GM21723 (cell line): ENCODE measurements around the gene PTPA.

Source experiments
- ATAC-seq: cut with Tn5 transposase; IDR thresholded peaks from one replicate; pipeline ENCODE4 v1.9.1; 2021; ENCODE audit warnings: mild to moderate bottlenecking, moderate library complexity; ENCODE audit not compliant: unreplicated experiment

Gene PTPA

DNA sequence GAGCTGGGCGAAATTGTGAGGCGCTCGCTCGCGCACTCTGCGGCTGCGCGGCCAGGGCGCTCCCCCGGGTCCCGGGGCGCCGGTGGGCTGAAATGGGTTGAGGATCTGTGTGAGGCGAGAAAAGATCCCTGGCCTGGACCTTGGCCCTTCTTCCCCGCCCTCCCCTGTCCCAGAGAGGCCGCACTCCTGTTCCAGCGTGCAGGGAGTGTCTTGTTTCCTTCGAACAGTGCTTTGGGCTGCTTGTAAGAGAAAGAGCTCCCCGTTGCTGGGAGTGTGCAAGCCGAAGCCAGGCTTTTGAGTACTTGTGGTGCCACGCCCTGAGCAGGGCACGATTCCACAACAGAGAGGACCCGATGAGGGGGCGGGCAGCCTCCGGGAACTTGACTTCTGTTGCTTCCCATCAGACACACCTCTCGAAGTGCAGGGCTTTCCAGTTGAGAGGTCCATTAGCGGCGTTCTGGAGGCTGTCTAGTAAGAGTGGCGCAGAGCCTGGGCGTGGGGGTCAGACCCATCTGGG, 29.8 kb upstream of the PTPA start:
- peak; percentile 1 for ATAC-seq

DNA sequence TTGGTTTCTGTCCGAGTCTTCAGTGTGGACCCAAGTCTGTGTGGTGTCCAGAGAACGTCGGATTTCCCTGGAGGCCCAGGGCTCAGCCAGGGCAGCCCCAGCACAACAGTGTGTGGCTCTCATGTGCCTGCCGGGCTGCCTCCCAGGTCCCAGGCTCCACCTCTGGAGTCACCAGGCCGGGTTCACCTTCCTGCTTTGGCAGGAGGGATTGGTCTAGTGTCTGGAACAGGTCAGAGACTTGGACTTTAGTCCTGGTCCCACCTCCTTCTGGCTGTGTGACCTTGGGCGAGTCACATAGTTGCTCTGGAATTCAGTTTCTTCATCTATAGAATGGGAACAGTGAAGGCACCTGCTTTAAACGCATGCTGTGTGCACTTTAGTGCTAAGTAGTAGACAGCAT, 27.1 kb upstream of the PTPA start:
- ATAC-seq: no peak

DNA sequence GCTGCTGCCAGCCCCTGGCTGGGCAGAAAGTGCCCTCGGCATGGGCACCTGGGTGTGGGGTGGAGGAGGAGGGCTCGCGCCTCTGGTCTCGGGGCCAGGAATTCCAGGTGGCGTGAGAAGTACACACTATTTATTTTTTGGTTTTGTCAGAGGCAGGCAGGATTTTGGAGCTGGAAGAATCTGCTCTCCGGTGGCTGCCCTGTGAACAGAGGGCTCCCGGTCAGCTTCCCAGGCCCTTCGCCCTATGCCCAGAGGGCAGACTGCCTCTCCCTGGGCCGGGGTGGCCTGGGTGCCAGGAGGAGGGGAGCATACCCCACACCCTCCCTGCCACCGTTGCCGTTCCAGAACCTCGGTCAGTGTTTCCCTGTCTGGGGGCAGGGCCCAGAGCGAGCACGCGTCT, 22.0 kb upstream of the PTPA start:
- ATAC-seq: no peak

DNA sequence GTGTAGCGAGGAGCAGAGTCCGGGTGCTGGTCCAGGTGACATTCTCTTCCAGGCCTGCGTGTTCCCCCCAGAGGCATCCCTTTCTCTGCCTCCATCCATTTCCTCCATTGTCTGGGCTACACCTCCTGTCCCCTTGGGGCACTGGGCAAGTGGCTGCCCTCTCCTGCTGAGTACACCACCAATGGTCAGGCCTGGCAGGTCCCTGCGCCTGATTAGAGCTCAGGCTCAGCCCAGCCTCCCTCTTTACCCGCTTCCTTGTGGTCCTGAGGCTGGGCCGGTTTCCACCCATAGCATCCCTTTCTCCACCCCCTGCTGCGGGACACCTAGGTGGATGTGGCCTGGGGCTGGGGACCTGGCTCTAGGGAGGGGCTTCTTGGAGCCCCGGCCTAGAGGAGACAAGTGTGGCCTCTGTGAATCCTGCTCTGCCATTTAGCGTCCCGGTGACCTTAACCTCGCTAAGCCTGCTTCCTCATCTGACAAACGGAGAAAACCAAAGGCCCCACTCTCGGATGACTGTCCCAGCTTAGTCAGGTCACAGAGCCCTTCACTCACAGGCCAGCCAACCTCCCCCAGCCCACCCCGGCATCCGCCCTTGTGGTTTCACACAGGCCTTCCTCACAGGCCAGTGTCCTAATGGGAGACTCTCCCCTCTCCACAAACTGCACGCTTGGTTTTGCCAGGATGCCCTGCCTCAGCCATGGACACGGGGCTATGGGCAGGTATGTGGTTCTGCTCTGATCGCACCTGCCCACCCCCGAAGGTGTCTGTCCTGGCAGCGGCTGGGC, 17.4 kb upstream of the PTPA start:
- no peak for ATAC-seq

DNA sequence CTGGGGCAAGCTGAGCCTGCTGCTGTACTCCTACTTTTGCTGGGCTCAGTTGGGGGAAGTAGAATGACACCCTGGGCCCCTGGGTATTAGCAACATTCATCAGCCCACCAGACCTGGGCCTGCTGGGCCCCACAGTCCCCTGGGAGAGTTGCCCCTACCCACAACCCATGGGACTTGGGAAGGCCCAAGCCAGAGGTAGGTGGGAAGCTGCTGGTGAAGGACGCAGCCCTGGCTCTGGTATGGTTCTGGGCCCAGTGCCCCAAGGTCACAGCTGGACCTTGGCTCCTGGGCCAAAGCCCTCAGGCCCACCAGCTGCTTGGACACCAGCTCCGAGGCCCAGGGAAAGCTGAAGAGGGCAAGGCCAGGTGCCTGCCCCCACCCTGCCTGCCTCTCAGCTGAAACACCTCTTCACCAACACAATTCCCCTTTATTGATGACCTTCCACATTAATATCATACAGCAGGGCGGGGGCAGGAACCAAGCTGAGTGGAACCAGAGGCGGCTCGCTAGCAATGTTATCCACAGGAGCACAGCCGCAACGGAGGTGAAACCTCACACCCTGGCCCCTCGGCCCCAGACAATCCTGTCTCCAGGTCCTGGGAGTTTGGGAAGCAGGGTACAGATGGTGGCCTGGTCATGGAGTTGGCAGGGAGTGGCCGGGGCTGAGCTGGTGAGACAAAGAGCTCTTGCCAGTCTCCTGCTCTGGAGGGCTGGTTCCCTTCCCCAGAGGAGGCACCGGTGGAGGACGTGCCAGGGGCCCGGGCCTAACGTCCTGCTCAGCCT, 16.6 kb upstream of the PTPA start:
- ATAC-seq: no peak

DNA sequence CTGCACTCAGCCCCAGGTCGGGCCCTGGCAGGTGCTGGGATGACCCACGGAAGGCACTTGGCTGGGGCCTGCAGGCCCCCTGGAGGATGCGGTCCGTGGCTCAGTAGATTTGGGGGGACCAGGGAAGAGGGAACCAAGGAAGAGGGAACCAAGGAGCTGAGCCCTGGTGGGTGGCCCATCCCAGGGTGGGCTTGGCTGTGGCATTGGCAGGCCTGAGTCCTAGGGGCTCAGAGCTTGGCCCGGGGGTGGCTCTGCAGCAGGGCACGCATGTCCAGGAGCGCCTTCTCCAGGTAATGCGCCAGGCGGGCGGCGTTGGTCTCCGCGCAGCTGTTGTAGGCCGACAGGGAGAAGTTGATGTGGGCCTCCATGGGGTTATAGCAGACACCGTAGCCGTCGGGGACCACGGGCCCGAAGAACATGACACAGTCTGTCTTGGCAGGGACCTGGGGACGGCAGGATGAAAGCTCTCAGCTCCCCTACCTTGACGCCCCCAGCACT, 16.0 kb upstream of the PTPA start:
- ATAC-seq: no peak

DNA sequence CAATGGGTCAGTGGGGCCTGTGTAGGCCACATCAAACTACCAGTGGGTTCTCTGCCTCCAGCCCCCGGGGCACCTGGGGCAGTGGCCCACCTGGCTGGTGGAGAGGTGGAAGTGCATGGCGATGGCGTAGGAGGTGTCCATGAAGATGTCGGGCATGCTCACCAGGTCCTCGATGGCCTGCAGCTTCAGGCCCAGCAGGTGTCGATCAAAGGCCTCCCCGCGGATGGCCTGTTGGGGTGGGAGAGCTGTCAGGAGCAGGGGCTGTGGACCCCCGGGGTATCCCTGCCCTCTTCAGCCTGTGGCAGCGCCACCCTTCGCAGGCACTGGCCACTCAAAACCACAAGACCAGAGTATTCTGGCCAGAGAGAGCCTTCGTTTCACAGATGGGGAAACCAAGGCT, 15.3 kb upstream of the PTPA start:
- ATAC-seq: no peak

DNA sequence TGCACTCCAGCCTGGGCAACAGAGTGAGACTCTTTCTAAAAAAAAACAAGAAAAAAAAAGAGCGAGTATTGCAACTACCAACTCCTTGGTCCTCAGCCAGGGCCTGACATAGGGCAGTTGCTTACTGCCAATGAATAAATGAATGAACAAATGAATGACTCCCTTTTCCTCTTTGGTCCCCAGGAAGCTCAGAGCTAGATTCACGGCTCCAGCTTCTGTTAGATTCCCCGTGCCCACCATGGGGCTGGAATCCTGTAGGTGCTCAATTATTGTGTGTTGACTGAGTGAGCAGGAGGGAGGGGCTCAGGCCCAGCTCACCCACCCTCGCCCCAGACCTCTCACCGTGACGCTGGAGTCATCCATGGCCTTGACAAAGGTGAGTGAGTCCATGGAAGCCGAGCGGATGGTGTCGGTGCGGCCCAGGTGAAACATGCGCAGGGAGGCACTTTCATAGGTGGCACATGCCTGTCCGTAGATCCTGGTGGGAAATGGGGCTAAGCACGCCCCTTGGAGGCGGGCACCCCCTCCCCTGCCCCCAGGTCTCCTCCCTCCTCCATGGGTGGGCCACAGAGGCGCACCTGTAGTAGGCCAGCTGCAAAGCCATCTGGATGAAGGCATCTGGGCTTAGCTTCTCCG, 13.4 kb upstream of the PTPA start:
- no peak for ATAC-seq

DNA sequence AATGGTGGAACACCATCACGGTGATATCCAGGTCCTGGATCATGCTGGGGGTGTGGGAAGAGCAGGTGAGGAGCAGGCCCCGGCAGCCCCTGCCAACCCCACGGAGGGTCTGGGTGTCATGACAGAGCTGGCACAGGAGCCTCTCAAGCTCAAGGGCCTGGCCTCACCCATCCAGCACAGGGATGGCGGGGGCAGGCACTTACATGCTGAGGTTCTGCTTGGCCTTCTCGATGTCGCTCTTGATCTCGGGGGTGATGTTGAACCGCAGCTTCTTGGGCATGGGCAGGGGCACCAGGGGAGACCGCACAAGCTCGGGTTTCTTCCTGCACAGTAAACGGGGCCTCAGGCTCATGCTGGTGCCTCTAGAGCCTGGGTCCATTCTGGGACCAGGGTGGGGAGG, 12.9 kb upstream of the PTPA start:
- no peak for ATAC-seq

DNA sequence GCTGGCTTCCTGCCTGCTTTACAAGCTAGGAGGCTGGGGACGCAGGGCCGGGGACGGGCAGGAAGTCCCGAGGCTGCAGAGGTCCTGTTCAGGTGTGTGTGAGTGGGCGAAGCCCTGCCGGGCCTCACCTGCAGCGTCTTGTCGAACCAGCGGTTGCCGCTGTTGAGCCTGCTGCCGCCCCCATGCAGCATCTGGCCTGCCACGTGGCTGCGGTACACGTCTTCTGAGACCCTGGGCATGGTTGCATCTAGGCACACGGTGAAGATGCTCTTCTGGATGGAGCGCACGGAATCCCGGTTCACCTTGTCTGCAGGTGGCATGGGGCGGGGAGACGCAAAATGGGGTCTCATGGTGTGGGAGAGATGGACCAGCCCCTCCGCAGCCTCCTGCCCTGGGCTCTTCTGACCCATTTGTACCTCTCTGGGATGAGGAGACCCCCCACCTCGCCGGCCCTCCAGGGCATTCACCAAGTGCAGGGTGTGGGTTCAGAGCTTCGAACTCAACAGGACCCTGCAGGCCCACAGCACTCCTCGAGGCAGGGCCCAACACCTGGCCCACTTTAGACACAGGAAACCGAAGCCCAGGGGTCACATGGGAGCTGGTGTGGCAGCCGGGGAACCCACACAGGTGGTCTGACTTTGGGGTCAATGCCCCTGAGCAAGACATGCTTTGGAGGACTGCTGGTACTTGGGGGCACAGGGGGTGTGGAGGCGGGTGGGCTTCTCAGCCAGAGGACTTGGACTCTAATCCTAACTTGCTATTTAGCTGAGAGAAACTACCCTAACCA, 10.6 kb upstream of the PTPA start:
- ATAC-seq: no peak

DNA sequence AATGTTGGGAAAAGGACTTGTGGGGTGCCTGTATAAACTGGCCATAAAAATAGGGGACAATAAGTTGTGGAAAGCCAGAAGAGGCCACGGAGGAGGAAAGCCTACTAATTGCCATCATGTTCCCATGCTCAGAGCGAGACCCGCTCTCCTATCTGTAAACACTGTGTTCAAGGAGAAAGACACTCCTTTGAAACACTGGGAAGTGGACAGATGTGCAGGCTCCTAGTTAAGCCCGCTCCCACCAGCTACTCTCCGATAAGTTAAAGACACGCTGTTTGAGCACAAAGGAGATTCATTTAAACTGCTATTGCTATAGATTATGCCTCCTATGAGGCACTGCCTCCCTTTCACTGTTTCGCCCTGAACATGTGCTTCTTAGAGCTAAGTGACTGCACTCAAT, 9.9 kb upstream of the PTPA start:
- ATAC-seq: no peak

DNA sequence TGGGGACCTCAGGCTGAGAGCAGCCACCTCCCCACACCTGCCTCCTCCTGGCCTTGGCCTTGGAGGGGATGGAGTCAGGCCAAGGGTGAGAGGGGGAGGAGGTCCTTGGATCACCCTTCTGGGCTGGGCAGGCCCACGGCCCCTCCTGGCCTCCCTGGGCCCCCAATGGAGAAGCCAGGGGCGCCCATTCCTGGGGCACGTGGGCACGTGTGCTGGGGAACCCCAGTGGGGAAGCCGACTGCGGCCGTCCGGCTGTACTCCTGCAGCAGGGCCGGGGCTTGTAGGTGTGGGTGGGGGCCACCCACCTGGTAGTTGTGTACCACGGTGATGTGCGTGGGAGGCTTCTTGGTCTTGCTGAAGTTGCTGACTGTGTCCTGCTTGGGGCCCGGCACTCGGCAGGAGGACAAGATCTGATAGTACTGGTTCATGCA, 9.1 kb upstream of the PTPA start:
- no peak for ATAC-seq

DNA sequence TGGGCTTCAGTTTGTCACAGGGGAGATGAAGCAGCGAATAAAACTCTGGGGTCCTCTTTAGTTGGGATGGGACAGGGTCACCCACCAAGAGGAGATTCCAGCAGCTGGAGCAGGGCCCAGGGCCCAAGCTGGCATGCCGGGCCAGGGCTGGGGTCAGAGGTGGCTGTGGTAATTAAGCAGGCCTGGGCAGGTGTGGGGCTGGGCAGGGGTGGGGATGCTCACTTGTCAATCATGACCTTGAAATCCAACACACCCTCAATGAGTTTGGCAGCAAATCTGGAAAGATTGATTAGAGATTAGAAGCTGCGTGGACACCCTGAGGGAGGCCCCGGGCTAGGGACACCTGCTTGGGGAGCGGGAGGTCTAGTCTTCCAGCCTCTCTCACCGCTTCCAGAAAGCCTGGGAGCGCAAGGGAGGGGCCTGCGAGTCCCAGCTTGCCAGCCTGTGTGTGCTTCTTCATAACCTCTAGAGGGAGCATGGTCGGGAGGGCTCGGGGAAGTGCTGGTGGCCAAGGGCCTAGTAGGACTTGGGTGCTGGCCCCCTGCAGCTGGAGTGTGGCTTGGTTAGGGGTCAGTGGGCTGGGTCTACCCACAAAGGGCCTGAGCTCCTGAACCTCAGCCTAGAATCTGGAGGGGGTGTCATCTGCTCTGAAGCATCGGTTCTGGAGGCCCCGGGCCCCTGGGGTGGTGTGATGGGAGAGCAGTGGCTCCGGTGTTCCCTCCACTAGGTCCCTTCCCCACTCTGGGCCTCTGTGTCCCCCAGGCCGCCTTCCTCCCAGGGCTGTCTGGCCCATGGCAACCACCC, 8.2 kb upstream of the PTPA start:
- ATAC-seq: no peak

DNA sequence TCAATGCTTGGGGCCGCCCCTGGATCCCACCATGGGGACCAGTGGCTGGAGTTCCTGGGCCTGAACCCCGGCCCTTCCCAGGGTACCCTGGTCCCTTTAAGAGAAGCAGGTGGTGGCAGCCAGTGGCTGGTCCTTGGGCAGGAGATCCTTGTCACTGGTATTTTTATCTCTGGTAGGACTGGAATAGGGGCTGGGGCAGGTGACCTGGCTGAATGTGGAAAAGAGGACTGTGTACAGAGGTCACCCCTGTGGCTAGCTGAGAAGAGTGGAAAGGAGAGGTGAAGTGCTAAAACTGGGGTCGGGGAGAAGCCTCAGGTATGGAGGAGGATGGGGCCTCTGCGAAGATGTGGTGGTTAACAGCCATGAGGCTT, 7.6 kb upstream of the PTPA start:
- ATAC-seq: no peak

DNA sequence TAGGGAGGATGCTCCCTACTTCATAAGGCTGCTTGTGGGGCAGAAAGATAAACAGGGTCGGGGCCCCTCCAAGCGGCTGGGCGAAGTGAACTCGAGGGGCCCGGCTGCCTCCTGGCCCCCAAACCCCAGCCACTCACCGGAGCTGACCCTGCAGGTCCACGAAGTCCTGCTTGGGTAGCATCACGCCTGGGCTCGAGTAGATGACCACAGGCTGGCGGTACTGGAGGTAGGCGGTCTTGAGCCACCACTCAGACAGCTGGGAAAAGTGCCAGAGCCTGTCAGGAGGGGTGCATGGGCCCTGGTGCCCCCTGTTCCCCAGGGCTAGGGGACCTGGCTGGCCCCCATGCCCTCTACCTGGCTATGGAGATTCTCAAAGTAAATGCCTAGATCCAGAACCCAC, 7.2 kb upstream of the PTPA start:
- ATAC-seq: no peak

DNA sequence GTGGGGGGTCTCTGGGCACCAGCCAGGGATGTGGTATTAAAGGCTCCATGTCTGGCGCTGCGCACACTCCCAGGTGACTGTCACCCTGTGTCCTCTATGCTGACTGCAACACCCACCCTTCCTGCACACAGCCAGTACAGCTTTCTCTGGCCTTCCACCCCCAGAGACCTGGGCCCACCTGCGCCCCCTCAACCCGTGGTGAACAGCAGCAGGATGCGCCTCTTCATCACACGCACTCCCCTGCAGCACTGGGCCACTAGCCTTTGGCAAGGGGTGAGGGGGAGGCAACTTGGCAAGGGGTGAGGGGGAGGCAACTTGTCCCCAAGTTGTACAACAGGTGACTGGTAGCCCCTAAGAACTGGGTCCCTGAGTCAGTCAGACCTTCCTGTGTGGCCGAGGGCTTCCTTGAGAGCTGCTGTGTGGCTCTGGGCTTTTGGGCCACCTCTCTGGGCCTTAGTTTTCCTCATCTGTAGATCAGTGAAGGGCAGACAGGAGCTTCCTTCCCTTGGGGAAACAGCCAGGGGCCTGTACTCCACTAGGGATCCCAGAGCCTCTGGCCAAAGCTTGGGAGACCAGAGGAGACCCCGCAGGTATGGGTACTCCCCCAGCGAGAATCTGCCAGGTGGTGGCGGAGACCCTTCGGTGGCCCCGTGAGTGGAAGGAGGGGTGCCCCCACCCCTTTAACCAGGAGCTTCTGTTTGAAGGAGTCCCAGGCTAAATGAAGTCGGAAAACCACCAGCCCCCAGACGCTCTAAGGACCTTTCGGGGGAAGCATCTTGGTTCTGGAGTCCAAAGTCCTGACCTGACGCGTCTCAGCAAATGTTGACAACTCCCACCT, 5.1 kb upstream of the PTPA start:
- no peak for ATAC-seq

DNA sequence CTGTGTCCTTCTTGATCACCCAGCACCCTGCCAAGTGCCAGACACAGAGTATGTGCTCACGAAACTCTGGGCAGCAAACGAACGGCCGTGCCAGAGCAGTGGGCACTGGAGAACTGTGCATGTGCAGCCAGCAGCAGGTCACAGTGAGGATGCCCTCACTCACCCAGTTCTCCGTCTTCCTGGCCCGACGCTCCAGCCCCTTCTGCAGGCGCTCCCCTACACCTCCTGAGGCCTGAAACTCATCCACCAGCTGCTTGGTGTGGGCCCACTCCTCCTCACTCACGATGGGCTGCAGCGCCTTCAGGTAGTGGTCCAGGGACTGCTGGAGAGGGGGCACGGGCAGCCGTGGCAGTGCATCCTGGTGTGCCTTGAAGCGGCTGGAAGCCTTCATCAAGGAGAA, 3.6 kb upstream of the PTPA start:
- no peak for ATAC-seq

DNA sequence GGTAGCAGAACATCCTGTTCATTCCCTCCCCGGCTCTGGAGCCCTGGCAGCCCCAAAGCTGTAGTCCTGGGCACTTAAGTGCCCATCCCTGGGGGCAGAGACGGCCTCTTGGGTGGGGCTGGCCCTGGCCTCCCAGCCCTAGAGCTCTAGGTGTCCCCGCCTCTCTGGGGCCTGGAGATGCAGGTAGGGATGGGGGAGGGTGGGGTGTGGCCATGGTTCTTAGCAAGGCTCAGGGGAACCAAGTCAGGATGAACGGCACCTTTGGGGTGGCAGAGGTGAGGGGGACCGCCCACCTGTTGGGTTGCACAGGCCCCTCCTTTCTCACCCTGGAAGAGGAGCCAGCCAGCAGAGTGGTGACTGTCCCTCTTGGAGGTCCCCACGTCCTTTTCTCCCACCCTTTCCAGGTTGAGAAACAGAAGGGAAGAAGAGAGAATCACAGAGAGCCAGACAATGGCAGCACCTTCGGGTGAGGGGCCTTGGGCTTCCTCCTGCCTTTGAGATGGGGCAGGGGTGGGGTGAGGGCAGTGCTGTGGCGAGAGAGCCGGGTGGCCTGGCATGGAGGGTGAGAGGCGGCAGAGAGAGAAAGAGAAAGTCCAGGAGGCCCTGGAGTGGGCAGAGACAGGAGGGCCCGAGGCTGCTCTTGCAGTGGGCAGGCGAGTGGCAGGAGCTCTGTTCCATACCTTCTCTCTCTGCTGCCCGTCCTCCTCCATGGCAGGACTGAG, 3.0 kb upstream of the PTPA start:
- no peak for ATAC-seq
